ENCODE data around the gene BCORL1. TPM values are rescaled to one million over a fixed set of nuclear protein-coding genes. Genes with fewer than 3 reads are reported as not detected.

BCORL1 gene
- total RNA-seq, 1 experiment from 2014 or later, result 32.2 TPM

GRCh38 chrX:129963729-129964128 is 18.7 kb upstream of the BCORL1 start:
- POLR2A ChIA-PET (ENCODE audit: unreplicated experiment), result no interaction called here
- no peaks in the 10 kb centered on the region for H3K9me2 ChIP-seq (ENCODE audit: insufficient read depth)
- H3K36me3 ChIP-seq (ENCODE audit: low read depth), result no peaks in the 10 kb centered on the region
- no peaks in the 10 kb centered on the region for H3K79me2 ChIP-seq (ENCODE audit: low read depth)
- H3K27ac ChIP-seq, result no peak overlapping the region
- H4K20me1 ChIP-seq (ENCODE audit: insufficient read depth), result no peaks in the 10 kb centered on the region
- no peaks in the 10 kb centered on the region for H3K9me3 ChIP-seq (ENCODE audit: insufficient read depth, low read depth)
- CTCF ChIA-PET, result no interaction called here
- DNase-seq, result no peak
- H3K4me3 ChIP-seq, result no peak overlapping the region
- no peak for TF ChIP-seq CTCF (conservative IDR thresholded peaks at IDR 0.05)
- no peak for TF ChIP-seq EZH2 (IDR thresholded peaks at IDR 0.05; ENCODE audit: low read depth)
- intact Hi-C loops (cut with micrococcal nuclease; ENCODE audit: unreplicated experiment), result no loop called here
- peaks cover 8% of the 10 kb centered on the region for H3K4me1 ChIP-seq (replicated peaks; ENCODE audit: insufficient read depth)
- no peak overlapping the region for H3K4me2 ChIP-seq
- BruUV-seq (replicated peaks), result no TSS peak
- H3K27me3 ChIP-seq (ENCODE audit: insufficient read depth, low read depth), result no peaks in the 10 kb centered on the region
- no peak overlapping the region for H2AFZ ChIP-seq
- H3F3A ChIP-seq (ENCODE audit: insufficient read depth, low read depth), result peaks cover 11% of the 10 kb centered on the region; the same call in 1 of the 2 replicates

DNA sequence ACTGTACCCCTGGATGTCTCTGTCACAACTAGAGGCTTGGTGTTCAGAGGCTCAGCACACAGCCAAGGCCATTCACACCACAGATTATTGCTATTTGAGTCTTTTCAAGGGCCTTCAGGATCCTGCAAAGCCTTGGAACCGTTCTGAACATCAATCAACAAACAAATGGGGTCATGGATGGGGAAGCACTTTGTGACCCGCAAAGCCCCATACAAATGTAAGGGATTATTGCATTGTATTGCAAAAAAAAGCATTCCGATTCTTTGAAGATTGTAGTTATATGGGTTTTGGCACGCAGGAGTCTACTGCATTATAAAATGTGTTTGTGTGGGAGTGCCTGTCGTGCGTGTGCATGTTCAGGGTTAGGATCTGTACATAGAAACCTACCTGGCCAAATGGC is 17.3 kb upstream of the BCORL1 start:
- no TSS peak for BruUV-seq (replicated peaks)
- no peak overlapping the region for H3K4me3 ChIP-seq
- H4K20me1 ChIP-seq (ENCODE audit: insufficient read depth), result no peaks in the 10 kb centered on the region
- CTCF ChIA-PET, result no interaction called here
- peaks cover 8% of the 10 kb centered on the region for H3K4me1 ChIP-seq (replicated peaks; ENCODE audit: insufficient read depth)
- POLR2A ChIA-PET (ENCODE audit: unreplicated experiment), result no interaction called here
- no peaks in the 10 kb centered on the region for H3K9me2 ChIP-seq (ENCODE audit: insufficient read depth)
- H3K27me3 ChIP-seq (ENCODE audit: insufficient read depth, low read depth), result no peaks in the 10 kb centered on the region
- intact Hi-C loops (cut with micrococcal nuclease; ENCODE audit: unreplicated experiment), result no loop called here
- no peak for TF ChIP-seq EZH2 (IDR thresholded peaks at IDR 0.05; ENCODE audit: low read depth)
- no peak for TF ChIP-seq CTCF (conservative IDR thresholded peaks at IDR 0.05)
- H3K36me3 ChIP-seq (ENCODE audit: low read depth), result no peaks in the 10 kb centered on the region
- no peaks in the 10 kb centered on the region for H3K79me2 ChIP-seq (ENCODE audit: low read depth)
- no peak overlapping the region for H2AFZ ChIP-seq
- no peak overlapping the region for H3K27ac ChIP-seq
- no peak for DNase-seq
- H3K4me2 ChIP-seq, result no peak overlapping the region
- H3F3A ChIP-seq (ENCODE audit: insufficient read depth, low read depth), result peaks cover 8% of the 10 kb centered on the region; the same call in 1 of the 2 replicates
- H3K9me3 ChIP-seq (ENCODE audit: insufficient read depth, low read depth), result no peaks in the 10 kb centered on the region

DNA sequence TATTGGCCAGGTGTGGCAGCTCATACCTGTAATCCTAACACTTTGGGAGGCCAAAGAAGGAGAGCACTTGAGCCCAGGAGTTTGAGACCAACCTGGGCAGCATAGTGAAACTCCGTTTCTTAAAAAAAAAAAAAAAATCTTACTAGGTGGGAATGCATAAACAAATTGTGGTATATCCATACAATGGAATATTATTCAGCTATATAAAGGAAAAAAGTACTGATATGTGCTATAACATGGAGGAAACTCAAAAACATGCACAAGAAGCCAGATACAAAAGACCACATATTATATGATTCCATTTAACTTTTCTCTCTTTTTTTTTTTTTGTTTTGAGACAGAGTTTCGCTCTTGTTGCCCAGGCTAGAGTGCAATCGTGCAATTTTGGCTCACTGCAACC is 13.5 kb upstream of the BCORL1 start:
- BruUV-seq (replicated peaks), result no TSS peak
- Histone ChIP-seq H2AFZ (no peak overlapping the region), H4K20me1 (ENCODE audit: insufficient read depth) (no peaks in the 10 kb centered on the region), H3K4me1 (replicated peaks; ENCODE audit: insufficient read depth) (no peaks in the 10 kb centered on the region), H3K27me3 (ENCODE audit: insufficient read depth, low read depth) (no peaks in the 10 kb centered on the region), H3K36me3 (ENCODE audit: low read depth) (no peaks in the 10 kb centered on the region), H3K9me3 (ENCODE audit: insufficient read depth, low read depth) (no peaks in the 10 kb centered on the region), H3K4me2 (no peak overlapping the region), H3F3A (ENCODE audit: insufficient read depth, low read depth) (no peaks in the 10 kb centered on the region), H3K4me3 (no peak overlapping the region), H3K79me2 (ENCODE audit: low read depth) (no peaks in the 10 kb centered on the region), H3K27ac (no peak overlapping the region), H3K9me2 (ENCODE audit: insufficient read depth) (no peaks in the 10 kb centered on the region)
- ChIA-PET CTCF (no interaction called here), POLR2A (ENCODE audit: unreplicated experiment) (no interaction called here)
- no peak for TF ChIP-seq CTCF (conservative IDR thresholded peaks at IDR 0.05)
- no peak for TF ChIP-seq EZH2 (IDR thresholded peaks at IDR 0.05; ENCODE audit: low read depth)
- intact Hi-C loops (cut with micrococcal nuclease; ENCODE audit: unreplicated experiment), result no loop called here
- DNase-seq, result no peak
